Body of pancreas (tissue), 4 donors: ENCODE results near the gene AOX1. TPM values are rescaled to one million over a fixed set of nuclear protein-coding genes. Genes with fewer than 3 reads are reported as not detected.

Experiments
- ATAC-seq: fragments of 150-250 bp; one replicate; pipeline ENCODE4 v1.9.1; 2016
- DNase-seq, 4 donors: peaks; one replicate each; pipeline ENCODE4 v3.0.0-alpha.2; 2019
- H3K27ac ChIP-seq, 4 donors: fragments of 200-600 bp; sonication (generic); 1 replicate in 3 of 4; 2 replicates in 1 of 4; pipeline versions ENCODE4 v1.5.1 to v1.6.1; 2016 to 2019; ENCODE audit warnings: mild to moderate bottlenecking in 1 of 4, mixed read lengths in 1 of 4, moderate library complexity in 1 of 4
- H3K27me3 ChIP-seq, 2 donors: fragments of 200-600 bp; sonication (generic); one replicate each; pipeline ENCODE4 v1.6.0; 2016; ENCODE audit warnings: mild to moderate bottlenecking in 1 of 2
- H3K36me3 ChIP-seq, 2 donors: fragments of 200-600 bp; sonication (generic); replicated peaks in 1 of 2; 2 replicates each; pipeline ENCODE4 v1.5.1; 2016; ENCODE audit warnings: low read depth in 2 of 2; ENCODE audit not compliant: insufficient read depth in 1 of 2
- H3K4me1 ChIP-seq: fragments of 200-600 bp; sonication (generic); one replicate; pipeline ENCODE4 v1.6.0; 2016
- H3K4me3 ChIP-seq, 2 donors: fragments of 200-600 bp; sonication (generic); 1 replicate in 1 of 2; 2 replicates in 1 of 2; pipeline ENCODE4 v1.5.1; 2016 to 2019
- H3K9me3 ChIP-seq, 3 donors: fragments of 200-600 bp; sonication (generic); 1 replicate in 2 of 3; 2 replicates in 1 of 3; pipeline ENCODE4 v1.5.1; 2016
- CTCF ChIP-seq, 7 experiments: fragments of 450-650 bp in 4 of 7; fragments of 200-600 bp in 3 of 7; sonication (generic) in 3 of 7; IDR thresholded peaks; one replicate each; pipeline ENCODE4 v1.5.1; 2016 to 2019; ENCODE audit warnings: antibody characterized with exemption in 7 of 7
- POLR2A ChIP-seq, 3 donors: fragments of 450-650 bp; IDR thresholded peaks; one replicate each; pipeline ENCODE4 v1.6.1; 2016; ENCODE audit warnings: antibody characterized with exemption in 3 of 3, mild to moderate bottlenecking in 2 of 3
- WGBS, 2 donors: methylation state at CpG; one replicate each; pipeline ENCODE4 v1.1.5; 2017; 5-methylcytosine and 5-hydroxymethylcytosine counted together
- intact Hi-C: fragments of 100-400 bp; cut with DNase I; formaldehyde crosslinking; loops from one replicate; pipeline ENCODE4 v1.15.1; 2023
- total RNA-seq, 2 donors: library from RNA; depleted of rRNA; stranded (reverse); fragments of >200 nt; gene quantifications; one replicate each; pipeline ENCODE4 v1.1.0, GENCODE V29; 2016

AOX1 gene
- total RNA-seq, 2 donors from 2014 or later = 60.0 to 75.0 TPM

GRCh38 chr2:200599206-200599605 is 13.4 kb downstream of the AOX1 start:
- intact Hi-C loops = no loop called here
- no peak for ATAC-seq

GRCh38 chr2:200600549-200601225 is 14.9 kb downstream of the AOX1 start:
- DNase-seq (no peak), ATAC-seq (no peak)
- Histone ChIP-seq H3K4me1 (peaks cover 18% of the 10 kb centered on the region), H3K9me3 (no peaks in the 10 kb centered on the region), H3K4me3 (no peak overlapping the region), H3K27ac (no peak overlapping the region), H3K27me3 (no peaks in the 10 kb centered on the region), H3K36me3 (peaks cover 6 to 17% of the 10 kb centered on the region in 2 donors)
- TF ChIP-seq CTCF (IDR thresholded peaks at IDR 0.05) (no peak), POLR2A (IDR thresholded peaks at IDR 0.05) (no peak)
- WGBS, 2 donors = 72 to 74% methylated on average over 7 of the region's 7 CpGs
- intact Hi-C loops = no loop called here

More at GRCh38 chr2:200599206-200599605, 13.4 kb downstream of the AOX1 start:
- Histone ChIP-seq H3K36me3 (peaks cover 6 to 17% of the 10 kb centered on the region in 2 donors), H3K27me3 (no peaks in the 10 kb centered on the region), H3K9me3 (no peaks in the 10 kb centered on the region), H3K4me3 (no peak overlapping the region), H3K4me1 (peaks cover 31% of the 10 kb centered on the region), H3K27ac (no peak overlapping the region)
- TF ChIP-seq CTCF (IDR thresholded peaks at IDR 0.05) (no peak), POLR2A (IDR thresholded peaks at IDR 0.05) (no peak)
- WGBS, 2 donors = 81% methylated on average over 3 of the region's 3 CpGs
- DNase-seq = no peak

- 90 to 93% methylated on average over 4 of the region's 4 CpGs for WGBS, 2 donors
- DNase-seq (no peak), ATAC-seq (no peak)
- Histone ChIP-seq H3K4me1 (no peaks in the 10 kb centered on the region), H3K9me3 (no peaks in the 10 kb centered on the region), H3K27me3 (no peaks in the 10 kb centered on the region), H3K36me3 (peaks cover 6 to 11% of the 10 kb centered on the region in 2 donors), H3K27ac (no peak overlapping the region), H3K4me3 (no peak overlapping the region)
- TF ChIP-seq CTCF (IDR thresholded peaks at IDR 0.05) = no peak
- no peak for TF ChIP-seq POLR2A (IDR thresholded peaks at IDR 0.05)
- intact Hi-C loops = no loop called here
These were observed 16.8 kb downstream of the AOX1 start for GRCh38 chr2:200602584-200602983.

GRCh38 chr2:200603972-200604371 is 18.2 kb downstream of the AOX1 start:
- peaks cover 6 to 11% of the 10 kb centered on the region in 2 donors for H3K36me3 ChIP-seq
- no peaks in the 10 kb centered on the region for H3K9me3 ChIP-seq
- TF ChIP-seq POLR2A (IDR thresholded peaks at IDR 0.05) (no peak), CTCF (IDR thresholded peaks at IDR 0.05) (no peak)
- H3K4me1 ChIP-seq = no peaks in the 10 kb centered on the region
- intact Hi-C loops = no loop called here
- no peak overlapping the region for H3K27ac ChIP-seq
- no peaks in the 10 kb centered on the region for H3K27me3 ChIP-seq
- peak; percentile 60 for ATAC-seq
- 71 to 80% methylated on average over 3 of the region's 3 CpGs for WGBS, 2 donors
- no peak overlapping the region for H3K4me3 ChIP-seq
- no peak for DNase-seq
